Neural cell (in vitro differentiated cells): ENCODE measurements around the gene TBC1D5.

Experiments
- EP300 ChIP-seq: fragments of 450-650 bp; conservative IDR thresholded peaks from 2 replicates; pipeline ENCODE4 v1.6.1; 2014; ENCODE audit warnings: antibody characterized with exemption, mild to moderate bottlenecking, moderate library complexity; ENCODE audit not compliant: poor library complexity, severe bottlenecking
- EZH2 ChIP-seq: fragments of 200-600, 300-800 bp; shearing (Covaris generic), sonication (generic); IDR thresholded peaks from 2 replicates; pipeline ENCODE4 v1.6.1; 2014; ENCODE audit warnings: antibody characterized with exemption, low read length, borderline replicate concordance, mild to moderate bottlenecking; ENCODE audit not compliant: insufficient read depth, poor library complexity, severe bottlenecking
- POLR2AphosphoS5 ChIP-seq: IDR thresholded peaks from 2 replicates; pipeline ENCODE4 v1.6.1; 2012
- RAD21 ChIP-seq: fragments of 450-650 bp; conservative IDR thresholded peaks from 2 replicates; pipeline ENCODE4 v1.6.1; 2014; ENCODE audit warnings: antibody characterized with exemption, mild to moderate bottlenecking, moderate library complexity
- SMC3 ChIP-seq: fragments of 450-650 bp; conservative IDR thresholded peaks from 2 replicates; pipeline ENCODE4 v1.6.1; 2014; ENCODE audit warnings: antibody characterized with exemption, mild to moderate bottlenecking, moderate library complexity; ENCODE audit not compliant: poor library complexity
- TAF1 ChIP-seq: IDR thresholded peaks from 2 replicates; pipeline ENCODE4 v1.6.1; 2012; ENCODE audit warnings: low read depth
- TF ChIP-seq, protein P1 (sequence below): fragments of 450-650 bp; IDR thresholded peaks from 2 replicates; pipeline ENCODE4 v1.5.1; 2014; ENCODE audit warnings: antibody characterized with exemption, mild to moderate bottlenecking, moderate library complexity; ENCODE audit not compliant: poor library complexity, severe bottlenecking
- TF ChIP-seq, protein P2 (sequence below): IDR thresholded peaks from 2 replicates; pipeline ENCODE4 v1.6.1; 2012; ENCODE audit warnings: borderline replicate concordance

DNA sequence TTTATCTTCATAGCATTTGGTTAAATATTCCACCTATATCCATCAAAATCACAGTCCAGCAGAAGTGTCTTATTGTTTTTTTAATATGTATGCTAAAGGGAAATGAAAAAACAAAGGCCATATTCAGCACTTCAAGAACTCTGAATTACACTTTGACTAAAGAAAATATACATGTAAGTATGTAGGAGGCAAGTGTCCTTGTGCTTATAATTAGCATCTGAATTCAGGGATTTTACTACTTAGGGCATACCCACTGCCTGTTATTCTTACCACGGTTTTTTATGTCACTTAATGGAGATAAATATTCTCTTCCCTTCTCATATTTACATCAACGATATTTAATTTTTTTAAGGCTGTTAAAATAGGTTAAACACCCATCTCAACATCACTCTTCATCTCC is 117.3 kb downstream of the TBC1D5 start:
- TF ChIP-seq EP300: no peak
- TF ChIP-seq, protein P1, sequence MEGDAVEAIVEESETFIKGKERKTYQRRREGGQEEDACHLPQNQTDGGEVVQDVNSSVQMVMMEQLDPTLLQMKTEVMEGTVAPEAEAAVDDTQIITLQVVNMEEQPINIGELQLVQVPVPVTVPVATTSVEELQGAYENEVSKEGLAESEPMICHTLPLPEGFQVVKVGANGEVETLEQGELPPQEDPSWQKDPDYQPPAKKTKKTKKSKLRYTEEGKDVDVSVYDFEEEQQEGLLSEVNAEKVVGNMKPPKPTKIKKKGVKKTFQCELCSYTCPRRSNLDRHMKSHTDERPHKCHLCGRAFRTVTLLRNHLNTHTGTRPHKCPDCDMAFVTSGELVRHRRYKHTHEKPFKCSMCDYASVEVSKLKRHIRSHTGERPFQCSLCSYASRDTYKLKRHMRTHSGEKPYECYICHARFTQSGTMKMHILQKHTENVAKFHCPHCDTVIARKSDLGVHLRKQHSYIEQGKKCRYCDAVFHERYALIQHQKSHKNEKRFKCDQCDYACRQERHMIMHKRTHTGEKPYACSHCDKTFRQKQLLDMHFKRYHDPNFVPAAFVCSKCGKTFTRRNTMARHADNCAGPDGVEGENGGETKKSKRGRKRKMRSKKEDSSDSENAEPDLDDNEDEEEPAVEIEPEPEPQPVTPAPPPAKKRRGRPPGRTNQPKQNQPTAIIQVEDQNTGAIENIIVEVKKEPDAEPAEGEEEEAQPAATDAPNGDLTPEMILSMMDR: no peak
- TF ChIP-seq POLR2AphosphoS5: no peak
- no peak for TF ChIP-seq EZH2
- no peak for TF ChIP-seq RAD21
- TF ChIP-seq, protein P2, sequence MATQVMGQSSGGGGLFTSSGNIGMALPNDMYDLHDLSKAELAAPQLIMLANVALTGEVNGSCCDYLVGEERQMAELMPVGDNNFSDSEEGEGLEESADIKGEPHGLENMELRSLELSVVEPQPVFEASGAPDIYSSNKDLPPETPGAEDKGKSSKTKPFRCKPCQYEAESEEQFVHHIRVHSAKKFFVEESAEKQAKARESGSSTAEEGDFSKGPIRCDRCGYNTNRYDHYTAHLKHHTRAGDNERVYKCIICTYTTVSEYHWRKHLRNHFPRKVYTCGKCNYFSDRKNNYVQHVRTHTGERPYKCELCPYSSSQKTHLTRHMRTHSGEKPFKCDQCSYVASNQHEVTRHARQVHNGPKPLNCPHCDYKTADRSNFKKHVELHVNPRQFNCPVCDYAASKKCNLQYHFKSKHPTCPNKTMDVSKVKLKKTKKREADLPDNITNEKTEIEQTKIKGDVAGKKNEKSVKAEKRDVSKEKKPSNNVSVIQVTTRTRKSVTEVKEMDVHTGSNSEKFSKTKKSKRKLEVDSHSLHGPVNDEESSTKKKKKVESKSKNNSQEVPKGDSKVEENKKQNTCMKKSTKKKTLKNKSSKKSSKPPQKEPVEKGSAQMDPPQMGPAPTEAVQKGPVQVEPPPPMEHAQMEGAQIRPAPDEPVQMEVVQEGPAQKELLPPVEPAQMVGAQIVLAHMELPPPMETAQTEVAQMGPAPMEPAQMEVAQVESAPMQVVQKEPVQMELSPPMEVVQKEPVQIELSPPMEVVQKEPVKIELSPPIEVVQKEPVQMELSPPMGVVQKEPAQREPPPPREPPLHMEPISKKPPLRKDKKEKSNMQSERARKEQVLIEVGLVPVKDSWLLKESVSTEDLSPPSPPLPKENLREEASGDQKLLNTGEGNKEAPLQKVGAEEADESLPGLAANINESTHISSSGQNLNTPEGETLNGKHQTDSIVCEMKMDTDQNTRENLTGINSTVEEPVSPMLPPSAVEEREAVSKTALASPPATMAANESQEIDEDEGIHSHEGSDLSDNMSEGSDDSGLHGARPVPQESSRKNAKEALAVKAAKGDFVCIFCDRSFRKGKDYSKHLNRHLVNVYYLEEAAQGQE: no peak
- TF ChIP-seq TAF1: no peak
- no peak for TF ChIP-seq SMC3
